ENCODE results near the gene AGAP1. TPM values are rescaled to one million over a fixed set of nuclear protein-coding genes. Genes with fewer than 3 reads are reported as not detected.

AGAP1 gene
- total RNA-seq, 2 experiments from 2014 or later, result 2.4 to 4.5 TPM

DNA sequence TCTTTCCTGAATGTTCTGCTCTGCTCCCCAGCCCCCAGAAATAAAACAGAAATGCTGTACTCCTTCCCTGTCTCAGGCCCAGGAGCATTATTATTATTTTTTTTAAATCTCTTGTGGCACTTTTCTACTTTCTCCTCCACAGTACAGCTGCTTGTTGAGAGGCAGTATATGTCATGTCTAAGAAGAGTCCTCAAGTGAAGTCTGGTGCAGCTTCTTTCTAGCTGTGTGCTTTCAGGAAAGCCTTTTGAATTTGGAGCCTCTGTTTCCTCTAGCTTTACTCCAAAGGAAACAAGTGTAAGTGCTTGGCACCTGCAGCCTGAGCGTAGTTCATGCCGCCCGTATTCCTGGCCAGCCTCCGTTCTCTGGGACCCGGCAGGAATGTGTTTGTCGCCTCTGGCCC is 22.4 kb downstream of the AGAP1 start:
- no peak overlapping the region for H3K4me3 Mint-ChIP-seq
- ATAC-seq (ENCODE audit: low read depth) (no peak), DNase-seq (no peak)
- H3K27ac Mint-ChIP-seq, result no peak overlapping the region
- no peaks in the 10 kb centered on the region for H3K36me3 Mint-ChIP-seq
- peaks cover 2% of the 10 kb centered on the region for H3K9me3 Mint-ChIP-seq
- POLR2A ChIA-PET, result no interaction called here
- H3K4me1 Mint-ChIP-seq, result no peaks in the 10 kb centered on the region
- H3K27me3 Mint-ChIP-seq, result no peaks in the 10 kb centered on the region

DNA sequence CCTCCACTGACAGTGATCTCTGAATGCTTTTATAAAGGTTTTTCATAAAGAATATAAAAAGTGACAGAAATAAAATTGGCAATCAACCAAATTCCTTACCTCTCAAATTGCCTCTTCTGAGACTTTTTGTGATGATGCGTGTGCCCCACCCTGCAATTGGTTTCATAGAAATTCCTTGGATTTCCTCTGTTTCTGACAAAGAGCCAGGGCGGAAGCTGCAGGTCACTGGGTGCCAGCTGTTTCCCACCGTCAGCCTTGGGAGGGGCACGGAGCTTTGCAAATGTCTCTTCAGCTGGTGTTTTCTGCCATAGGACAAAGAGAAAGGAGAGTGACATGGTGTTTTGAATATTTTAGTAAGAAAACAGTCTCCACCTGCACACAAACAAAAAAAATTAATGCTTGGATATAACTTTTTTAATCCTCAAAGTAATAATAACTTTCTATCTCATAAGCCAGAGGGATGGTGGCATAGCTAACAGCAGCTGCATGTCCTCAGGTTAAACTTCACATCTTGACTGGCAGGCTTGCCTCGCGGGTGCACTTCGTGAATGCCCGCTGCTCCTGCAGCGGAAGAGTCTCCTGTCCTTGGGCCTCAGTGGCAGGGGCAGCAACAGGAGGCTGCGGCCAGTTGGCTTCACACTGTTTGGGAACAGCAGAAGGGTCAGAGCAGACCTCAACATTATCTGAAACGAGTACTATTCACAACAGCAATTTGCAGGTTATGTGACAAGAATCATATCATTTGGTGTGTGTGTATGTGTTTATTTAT is 24.7 kb downstream of the AGAP1 start:
- DNase-seq (no peak), ATAC-seq (ENCODE audit: low read depth) (no peak)
- Mint-ChIP-seq H3K27ac (no peak overlapping the region), H3K4me1 (no peaks in the 10 kb centered on the region), H3K27me3 (no peaks in the 10 kb centered on the region), H3K4me3 (no peak overlapping the region), H3K36me3 (no peaks in the 10 kb centered on the region), H3K9me3 (peaks cover 2% of the 10 kb centered on the region)
- POLR2A ChIA-PET, result no interaction called here

DNA sequence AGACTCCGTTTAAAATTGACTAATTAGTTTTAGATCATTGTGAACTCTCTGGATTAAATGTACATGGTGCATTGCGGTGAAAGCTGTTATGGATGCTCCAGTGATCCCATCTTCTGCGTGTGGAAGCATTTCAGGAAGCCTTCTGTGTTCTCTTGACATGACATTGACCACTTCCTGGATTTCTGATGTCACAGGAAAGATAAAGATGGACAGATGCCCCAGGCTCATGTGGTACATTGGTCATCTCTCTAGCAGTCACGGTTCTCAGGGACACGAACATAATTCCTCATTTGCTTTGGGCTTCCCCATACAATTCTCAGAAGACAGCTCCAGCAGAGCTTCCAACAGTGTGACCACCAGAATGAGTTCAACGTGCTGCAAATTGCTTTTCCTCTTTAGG is 26.9 kb downstream of the AGAP1 start:
- ATAC-seq (ENCODE audit: low read depth), result no peak
- H3K4me3 Mint-ChIP-seq, result no peak overlapping the region
- POLR2A ChIA-PET, result no interaction called here
- no peaks in the 10 kb centered on the region for H3K4me1 Mint-ChIP-seq
- no peaks in the 10 kb centered on the region for H3K27me3 Mint-ChIP-seq
- no peak overlapping the region for H3K27ac Mint-ChIP-seq
- H3K36me3 Mint-ChIP-seq, result no peaks in the 10 kb centered on the region
- H3K9me3 Mint-ChIP-seq, result no peaks in the 10 kb centered on the region
- DNase-seq, result no peak

DNA sequence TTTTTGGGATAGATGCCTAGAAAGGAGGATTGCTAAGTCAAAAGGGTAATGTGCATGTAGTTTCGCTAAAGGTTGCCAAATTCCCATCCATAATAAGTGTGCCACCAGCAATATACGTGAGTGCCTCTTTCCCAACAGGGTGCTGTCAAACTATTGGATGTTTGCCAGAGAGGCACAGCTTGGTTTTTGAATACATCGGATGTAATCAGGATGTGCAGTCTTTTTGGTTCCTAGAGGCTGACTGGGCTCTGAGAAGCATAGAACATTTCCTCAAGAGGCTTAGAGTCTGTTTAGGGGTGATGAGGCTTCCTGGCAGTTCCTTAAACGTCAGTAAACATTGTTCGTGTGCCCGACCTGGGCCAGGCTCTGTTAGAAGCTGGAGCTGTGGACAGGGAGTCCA is 28.0 kb downstream of the AGAP1 start:
- no peak for DNase-seq
- POLR2A ChIA-PET, result no interaction called here
- H3K27ac Mint-ChIP-seq, result no peak overlapping the region
- no peaks in the 10 kb centered on the region for H3K4me1 Mint-ChIP-seq
- no peaks in the 10 kb centered on the region for H3K36me3 Mint-ChIP-seq
- no peaks in the 10 kb centered on the region for H3K27me3 Mint-ChIP-seq
- H3K4me3 Mint-ChIP-seq, result no peak overlapping the region
- H3K9me3 Mint-ChIP-seq, result no peaks in the 10 kb centered on the region
- ATAC-seq (ENCODE audit: low read depth), result no peak

DNA sequence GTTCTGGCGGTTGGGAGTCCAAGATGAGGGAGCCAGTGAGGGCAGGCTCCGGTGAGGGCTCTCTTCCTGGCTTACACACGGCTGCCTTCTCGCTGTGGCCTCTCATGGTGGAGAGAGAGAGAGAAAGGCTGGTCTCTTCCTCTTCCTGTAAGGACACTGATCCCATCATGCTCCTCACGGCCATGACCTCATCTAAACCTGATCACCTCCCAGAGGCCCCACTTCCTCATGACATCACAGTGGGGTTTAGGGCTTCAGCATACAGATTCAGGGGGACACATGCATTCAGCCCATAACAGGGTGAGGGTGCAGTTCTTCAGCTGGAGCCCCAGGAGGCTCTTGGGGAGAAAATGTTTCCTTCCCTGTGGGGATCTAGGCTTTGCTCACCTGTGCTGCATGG is 29.2 kb downstream of the AGAP1 start:
- DNase-seq (no peak), ATAC-seq (ENCODE audit: low read depth) (no peak)
- Mint-ChIP-seq H3K36me3 (no peaks in the 10 kb centered on the region), H3K27ac (no peak overlapping the region), H3K27me3 (no peaks in the 10 kb centered on the region), H3K4me1 (no peaks in the 10 kb centered on the region), H3K9me3 (no peaks in the 10 kb centered on the region), H3K4me3 (no peak overlapping the region)
- POLR2A ChIA-PET, result interaction anchor here (0.6 kb wide), 1 partner anchor 223 kb away, joined by 3 read pairs; no protein-coding TSS in a partner anchor

DNA sequence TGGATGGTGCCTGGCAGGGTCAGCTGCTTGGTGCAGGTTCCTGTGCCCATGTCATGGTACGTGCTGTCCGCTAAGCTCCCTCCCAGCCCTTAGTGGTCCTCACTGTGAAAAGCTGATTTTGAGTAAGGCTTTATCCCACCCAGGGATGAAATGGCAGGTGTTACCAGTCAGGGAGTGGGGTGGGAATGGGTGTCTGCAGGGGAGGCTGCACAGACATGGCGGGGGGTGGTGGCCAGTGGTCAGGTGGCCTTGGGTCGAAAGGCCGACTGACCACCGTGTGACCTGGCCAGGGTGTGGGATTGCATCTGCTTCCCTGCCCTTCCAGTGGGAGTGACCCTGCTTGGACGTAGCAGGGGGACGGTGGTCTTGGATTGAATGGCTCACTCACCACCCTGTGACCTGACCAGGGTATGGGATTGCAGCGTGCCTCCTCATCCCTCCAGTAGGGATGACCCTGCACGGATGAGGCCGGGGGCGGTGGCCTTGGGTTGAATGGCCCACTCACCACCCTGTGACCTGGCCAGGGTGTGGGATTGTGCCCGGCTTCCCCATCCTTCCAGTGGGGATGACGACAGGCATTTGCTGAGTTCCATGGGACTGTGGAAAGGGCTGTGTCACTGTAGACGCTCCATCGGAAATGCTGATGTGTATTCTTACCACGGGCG is 29.8 kb downstream of the AGAP1 start:
- Mint-ChIP-seq H3K36me3 (no peaks in the 10 kb centered on the region), H3K27ac (no peak overlapping the region), H3K4me3 (no peak overlapping the region), H3K9me3 (no peaks in the 10 kb centered on the region), H3K4me1 (no peaks in the 10 kb centered on the region), H3K27me3 (peaks cover 3% of the 10 kb centered on the region)
- POLR2A ChIA-PET, result interaction anchor here (0.6 kb wide), 1 partner anchor 222 kb away, joined by 3 read pairs; no protein-coding TSS in a partner anchor
- no peak for ATAC-seq (ENCODE audit: low read depth)
- no peak for DNase-seq

DNA sequence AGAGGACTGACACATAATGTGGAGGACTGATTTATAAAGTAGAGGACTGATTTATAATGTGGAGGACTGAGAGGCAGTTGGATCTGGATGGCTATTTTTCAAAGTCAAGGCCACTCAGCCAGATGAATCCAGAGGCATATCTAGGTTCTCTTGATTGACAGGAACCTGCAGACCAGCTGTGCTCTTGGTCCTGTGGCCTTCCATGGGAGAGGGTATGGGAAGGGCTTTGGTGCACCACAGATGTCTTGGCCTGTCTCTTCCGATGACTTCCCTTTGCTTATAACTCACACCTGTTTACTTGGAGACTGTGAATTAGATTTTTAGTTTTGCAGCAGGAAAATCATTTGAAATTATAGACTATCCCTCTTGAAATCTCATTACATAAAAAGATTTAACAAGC is 32.3 kb downstream of the AGAP1 start:
- POLR2A ChIA-PET, result no interaction called here
- Mint-ChIP-seq H3K4me1 (no peaks in the 10 kb centered on the region), H3K9me3 (no peaks in the 10 kb centered on the region)

DNA sequence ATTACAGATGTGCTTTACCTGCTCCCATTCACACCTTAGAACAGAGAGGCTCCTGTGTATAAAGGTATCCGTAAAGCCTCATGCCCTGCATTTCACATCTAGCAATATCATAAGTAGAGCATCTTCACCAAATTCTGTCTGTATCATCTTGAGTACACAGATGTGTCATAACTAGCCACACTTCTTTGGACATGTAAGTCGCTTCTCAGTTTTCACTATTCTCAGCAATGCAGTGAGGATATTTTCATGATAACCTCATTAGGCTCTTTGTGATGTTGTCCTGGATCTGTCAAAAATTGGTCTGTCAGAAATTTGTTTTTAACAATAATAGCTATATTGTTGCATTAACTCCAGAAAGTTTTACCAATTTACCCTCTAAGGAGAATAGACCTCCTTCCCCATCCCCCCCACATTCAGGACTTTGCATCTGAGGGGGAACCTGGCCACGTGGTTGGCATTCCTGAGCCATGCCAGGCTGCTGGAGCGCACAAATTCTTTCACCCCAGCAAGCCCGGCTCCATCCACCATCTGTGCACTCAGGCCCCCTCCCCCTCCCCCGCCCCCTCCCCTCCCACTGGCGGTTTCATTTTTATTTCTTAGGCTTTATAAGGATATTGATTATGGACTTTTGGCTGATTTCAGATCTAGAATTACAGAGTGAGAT is 34.1 kb downstream of the AGAP1 start:
- Mint-ChIP-seq H3K36me3 (no peaks in the 10 kb centered on the region), H3K4me3 (no peak overlapping the region), H3K4me1 (no peaks in the 10 kb centered on the region), H3K27me3 (peaks cover 3% of the 10 kb centered on the region), H3K27ac (no peak overlapping the region), H3K9me3 (no peaks in the 10 kb centered on the region)
- DNase-seq, result no peak
- ATAC-seq (ENCODE audit: low read depth), result no peak
- POLR2A ChIA-PET, result no interaction called here

More for the DNA sequence above, 32.3 kb downstream of the AGAP1 start:
- no peak overlapping the region for H3K4me3 Mint-ChIP-seq
- DNase-seq (no peak), ATAC-seq (ENCODE audit: low read depth) (no peak)
- H3K36me3 Mint-ChIP-seq, result no peaks in the 10 kb centered on the region
- H3K27ac Mint-ChIP-seq, result no peak overlapping the region
- H3K27me3 Mint-ChIP-seq, result peaks cover 3% of the 10 kb centered on the region

DNA sequence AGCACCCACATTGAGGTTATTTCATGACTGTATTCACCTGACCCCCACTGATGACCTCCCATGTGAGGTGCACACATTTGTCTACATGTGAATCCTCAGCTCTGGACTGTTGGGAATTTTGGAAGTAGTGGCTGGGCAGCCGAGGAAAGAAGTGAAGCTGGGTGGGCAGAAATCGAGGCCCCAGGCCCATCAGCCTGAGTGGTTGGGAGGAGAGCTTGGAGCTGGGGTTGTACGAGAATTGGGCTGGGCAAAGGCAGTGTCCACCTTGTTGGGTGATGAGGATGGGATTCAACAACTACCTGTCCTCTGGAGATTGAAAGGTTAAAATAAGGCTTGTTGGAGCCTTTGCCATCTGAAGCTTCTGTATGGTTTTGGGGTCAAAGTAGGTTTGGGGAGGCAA is 35.8 kb downstream of the AGAP1 start:
- Mint-ChIP-seq H3K27me3 (peaks cover 3% of the 10 kb centered on the region), H3K27ac (no peak overlapping the region), H3K36me3 (no peaks in the 10 kb centered on the region), H3K4me3 (no peak overlapping the region), H3K4me1 (no peaks in the 10 kb centered on the region), H3K9me3 (no peaks in the 10 kb centered on the region)
- ATAC-seq (ENCODE audit: low read depth) (no peak), DNase-seq (no peak)
- POLR2A ChIA-PET, result interaction anchor here (0.6 kb wide), 1 partner anchor 91 kb away, joined by 3 read pairs; no protein-coding TSS in a partner anchor

DNA sequence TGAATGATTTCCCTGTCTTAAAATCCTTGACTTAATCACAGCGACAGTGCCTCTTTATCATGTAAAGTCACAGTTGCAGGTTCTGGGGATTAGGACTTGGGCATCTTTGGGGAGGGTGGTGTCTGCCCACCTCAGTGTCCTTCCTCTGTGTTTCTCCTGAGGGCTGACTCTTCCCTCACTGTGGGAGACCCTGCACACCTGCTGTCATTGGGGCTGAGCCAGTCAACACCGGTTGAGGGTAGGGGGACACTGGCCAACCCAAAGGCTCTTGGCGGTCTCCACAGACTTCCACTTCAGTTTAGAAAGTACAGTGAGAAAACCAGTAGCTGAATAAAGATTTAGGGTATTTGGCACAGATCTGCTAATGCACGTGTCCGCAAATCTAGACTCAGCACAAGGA is 36.9 kb downstream of the AGAP1 start:
- POLR2A ChIA-PET, result no interaction called here

DNA sequence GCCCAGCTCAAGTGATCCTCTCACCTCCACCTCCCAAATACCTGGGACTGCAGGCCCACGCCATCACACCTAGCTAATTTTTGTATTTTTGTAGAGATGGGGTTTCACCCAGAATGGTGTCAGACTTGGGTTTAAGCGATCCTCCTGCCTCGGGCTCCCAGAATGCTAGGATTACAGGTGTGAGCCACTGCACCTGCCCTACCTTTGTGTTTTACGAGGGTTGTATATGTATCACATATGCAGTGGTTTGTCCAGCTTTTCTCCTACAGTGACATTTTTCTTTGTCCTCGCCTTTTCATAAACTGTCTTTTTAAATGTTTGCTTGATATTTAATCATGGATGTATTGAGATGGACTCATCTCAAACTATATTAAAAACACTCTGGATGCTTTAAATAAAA is 38.5 kb downstream of the AGAP1 start:
- Mint-ChIP-seq H3K4me1 (no peaks in the 10 kb centered on the region), H3K9me3 (no peaks in the 10 kb centered on the region), H3K36me3 (no peaks in the 10 kb centered on the region), H3K27me3 (peaks cover 3% of the 10 kb centered on the region), H3K4me3 (no peak overlapping the region), H3K27ac (no peak overlapping the region)
- ATAC-seq (ENCODE audit: low read depth) (no peak), DNase-seq (no peak)
- POLR2A ChIA-PET, result no interaction called here

More for the DNA sequence above, 36.9 kb downstream of the AGAP1 start:
- Mint-ChIP-seq H3K4me1 (no peaks in the 10 kb centered on the region), H3K4me3 (no peak overlapping the region), H3K27me3 (peaks cover 3% of the 10 kb centered on the region), H3K36me3 (no peaks in the 10 kb centered on the region), H3K27ac (no peak overlapping the region), H3K9me3 (no peaks in the 10 kb centered on the region)
- ATAC-seq (ENCODE audit: low read depth) (no peak), DNase-seq (no peak)

DNA sequence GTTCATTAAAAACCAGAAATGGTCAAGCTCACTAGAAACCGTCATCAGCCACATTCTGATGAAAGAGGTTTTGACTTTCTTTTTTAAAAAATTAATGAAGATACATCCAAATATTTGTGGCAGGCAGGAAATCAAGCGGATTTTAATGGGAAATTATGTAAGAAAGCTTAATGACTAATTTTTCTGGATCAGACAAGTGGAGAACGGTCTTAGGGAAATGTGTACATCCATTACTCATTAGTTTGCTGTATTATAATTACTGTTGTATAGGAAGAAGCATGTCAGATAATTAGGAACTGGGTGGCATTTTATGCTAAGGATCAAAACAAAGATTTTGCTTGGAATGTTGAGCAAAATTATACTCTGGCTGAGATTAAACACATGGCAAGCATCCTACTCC is 39.4 kb downstream of the AGAP1 start:
- Mint-ChIP-seq H3K36me3 (no peaks in the 10 kb centered on the region), H3K4me1 (no peaks in the 10 kb centered on the region), H3K27me3 (peaks cover 3% of the 10 kb centered on the region), H3K9me3 (no peaks in the 10 kb centered on the region), H3K4me3 (no peak overlapping the region), H3K27ac (no peak overlapping the region)
- POLR2A ChIA-PET, result no interaction called here
- ATAC-seq (ENCODE audit: low read depth) (no peak), DNase-seq (no peak)

DNA sequence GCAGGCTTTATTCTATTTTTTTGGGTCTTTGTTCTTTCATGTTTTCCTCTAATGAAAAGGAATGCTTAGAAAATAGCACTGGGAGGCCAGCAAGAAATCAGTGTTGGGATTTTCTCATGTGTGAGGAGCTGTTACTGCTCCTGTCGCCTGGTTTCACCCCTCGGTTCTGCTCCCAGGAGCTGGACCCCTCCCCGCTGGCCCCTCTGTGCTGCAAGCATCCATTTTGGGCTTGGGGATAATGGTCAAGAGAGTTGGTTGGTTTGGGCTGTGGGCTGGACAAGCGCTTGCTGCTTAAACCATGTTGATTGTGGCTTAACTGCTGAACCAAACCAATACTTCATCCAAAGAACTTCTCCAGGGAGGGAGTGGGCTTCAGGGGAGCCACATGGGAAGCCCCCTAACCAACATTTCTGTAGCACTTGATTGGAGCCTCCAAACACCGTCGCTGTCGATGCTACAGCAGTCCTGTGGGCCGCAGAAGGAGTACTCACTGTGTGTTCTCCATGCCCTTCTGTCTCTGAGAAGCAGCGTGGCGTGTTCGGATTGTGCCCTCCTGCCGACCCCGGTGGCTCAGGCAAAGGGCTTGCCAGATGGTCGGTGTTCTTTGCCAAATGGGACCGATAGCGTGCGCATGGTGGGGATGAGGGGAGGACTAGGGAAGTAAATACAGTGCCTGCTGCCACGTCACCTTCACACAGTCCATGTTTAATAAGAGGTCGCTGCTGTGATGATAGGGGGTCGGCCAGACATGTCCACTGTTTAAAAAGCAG is 40.0 kb downstream of the AGAP1 start:
- no peak for DNase-seq
- H3K27me3 Mint-ChIP-seq, result no peaks in the 10 kb centered on the region
- no peaks in the 10 kb centered on the region for H3K4me1 Mint-ChIP-seq
- H3K4me3 Mint-ChIP-seq, result no peak overlapping the region
- H3K27ac Mint-ChIP-seq, result no peak overlapping the region
- ATAC-seq (ENCODE audit: low read depth), result no peak
- POLR2A ChIA-PET, result no interaction called here
- no peaks in the 10 kb centered on the region for H3K9me3 Mint-ChIP-seq
- H3K36me3 Mint-ChIP-seq, result no peaks in the 10 kb centered on the region
